Fibroblast of villous mesenchyme (primary cell): ENCODE data around the gene MAFB. TPM values are rescaled to one million over a fixed set of nuclear protein-coding genes. Genes with fewer than 3 reads are reported as not detected.

Experiments used
- DNase-seq: peaks from one replicate; pipeline ENCODE4 v3.0.0-alpha.2; 2010; ENCODE audit warnings: low read depth
- H3K4me3 ChIP-seq: 2 replicates; pipeline ENCODE4 v1.5.1; 2011; ENCODE audit warnings: low read depth, mild to moderate bottlenecking, low read length
- total RNA-seq: library from RNA; depleted of rRNA; stranded (reverse); fragments of >200 nt; gene quantifications from 2 replicates; pipeline ENCODE4 v1.2.3, GENCODE V29; 2012
- TF ChIP-seq, protein P1 (sequence below): IDR thresholded peaks from 2 replicates; pipeline ENCODE4 v1.5.1; 2012; ENCODE audit warnings: low read depth, mild to moderate bottlenecking, low read length; ENCODE audit not compliant: insufficient read depth

Gene MAFB
- total RNA-seq, 1 donor = 0.43 TPM

- no peak for DNase-seq
- no peak overlapping the region for H3K4me3 ChIP-seq
Observed at GRCh38 chr20:40683221-40683893, 5.7 kb downstream of the MAFB start.

GRCh38 chr20:40682104-40682981 lies 6.7 kb downstream of the MAFB start:
- peak; percentile 37 for DNase-seq
- TF ChIP-seq, protein P1, sequence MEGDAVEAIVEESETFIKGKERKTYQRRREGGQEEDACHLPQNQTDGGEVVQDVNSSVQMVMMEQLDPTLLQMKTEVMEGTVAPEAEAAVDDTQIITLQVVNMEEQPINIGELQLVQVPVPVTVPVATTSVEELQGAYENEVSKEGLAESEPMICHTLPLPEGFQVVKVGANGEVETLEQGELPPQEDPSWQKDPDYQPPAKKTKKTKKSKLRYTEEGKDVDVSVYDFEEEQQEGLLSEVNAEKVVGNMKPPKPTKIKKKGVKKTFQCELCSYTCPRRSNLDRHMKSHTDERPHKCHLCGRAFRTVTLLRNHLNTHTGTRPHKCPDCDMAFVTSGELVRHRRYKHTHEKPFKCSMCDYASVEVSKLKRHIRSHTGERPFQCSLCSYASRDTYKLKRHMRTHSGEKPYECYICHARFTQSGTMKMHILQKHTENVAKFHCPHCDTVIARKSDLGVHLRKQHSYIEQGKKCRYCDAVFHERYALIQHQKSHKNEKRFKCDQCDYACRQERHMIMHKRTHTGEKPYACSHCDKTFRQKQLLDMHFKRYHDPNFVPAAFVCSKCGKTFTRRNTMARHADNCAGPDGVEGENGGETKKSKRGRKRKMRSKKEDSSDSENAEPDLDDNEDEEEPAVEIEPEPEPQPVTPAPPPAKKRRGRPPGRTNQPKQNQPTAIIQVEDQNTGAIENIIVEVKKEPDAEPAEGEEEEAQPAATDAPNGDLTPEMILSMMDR = no peak
- no peak overlapping the region for H3K4me3 ChIP-seq

More at GRCh38 chr20:40683221-40683893, 5.7 kb downstream of the MAFB start:
- TF ChIP-seq, protein P1 = no peak

- DNase-seq = no peak
- TF ChIP-seq, protein P1 = no peak
- H3K4me3 ChIP-seq = no peak overlapping the region
Observed at GRCh38 chr20:40681684-40682083, 7.4 kb downstream of the MAFB start.

GRCh38 chr20:40681165-40681564 lies 7.9 kb downstream of the MAFB start:
- DNase-seq = no peak
- TF ChIP-seq, protein P1 = no peak
- no peak overlapping the region for H3K4me3 ChIP-seq

DNA sequence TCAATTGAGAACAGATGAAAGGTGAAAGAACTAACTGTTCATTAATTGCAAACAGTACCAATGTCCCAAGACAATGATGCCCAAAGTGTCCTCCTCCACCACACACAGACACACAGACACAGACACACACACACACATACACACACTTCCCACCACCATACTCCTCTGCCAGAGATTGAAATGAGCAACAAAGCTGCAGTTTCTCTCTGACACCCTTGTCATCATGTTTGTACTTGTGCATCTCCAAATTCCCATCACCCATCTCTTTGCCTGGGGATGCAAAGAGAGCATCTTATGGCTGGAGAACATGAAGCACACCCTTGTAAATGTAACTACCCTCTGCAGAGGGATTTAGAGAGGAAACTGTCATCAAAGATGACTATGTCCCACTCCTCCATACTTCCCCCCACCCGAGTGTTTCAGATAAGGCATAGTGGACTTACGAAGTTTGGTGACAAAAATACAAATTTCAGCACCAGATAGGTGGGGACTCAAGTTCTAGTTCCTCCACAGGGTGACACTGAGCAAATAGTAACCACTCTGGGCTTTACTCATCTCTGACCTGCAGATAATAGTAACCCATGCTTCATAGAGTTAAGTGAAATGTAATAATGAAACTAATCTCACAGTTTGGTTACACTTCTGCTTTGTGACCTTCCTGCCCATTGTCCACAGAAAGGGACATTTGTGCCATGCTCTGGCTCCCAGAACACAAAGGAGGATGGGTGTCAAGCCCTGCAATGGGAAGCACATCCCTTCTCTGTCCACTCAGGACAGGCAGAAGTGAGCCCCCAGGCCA lies 8.7 kb downstream of the MAFB start:
- H3K4me3 ChIP-seq = no peak overlapping the region
- DNase-seq = no peak
- TF ChIP-seq, protein P1 = no peak

GRCh38 chr20:40679184-40679583 lies 9.9 kb downstream of the MAFB start:
- DNase-seq = no peak
- TF ChIP-seq, protein P1 = no peak
- no peak overlapping the region for H3K4me3 ChIP-seq
